Thymus (tissue), 11 donors: ENCODE results near the gene PCDHGA7. TPM values are rescaled to one million over a fixed set of nuclear protein-coding genes. Genes with fewer than 3 reads are reported as not detected.
"Not testable (repeated sequence)": the region's sequence is repeated elsewhere in the genome, so short reads cannot be mapped to it uniquely, and the experiment has no call there.

Experiments
- DNase-seq, 9 donors: peaks; one replicate each; pipeline ENCODE4 v3.0.0-alpha.2; 2013; ENCODE audit warnings: low spot score in 9 of 9, low read depth in 6 of 9, missing footprints in 1 of 9
- H3K27ac ChIP-seq, 2 donors: one replicate each; pipeline ENCODE4 v1.5.1; 2013; ENCODE audit warnings: control low read depth in 1 of 2, low read depth in 1 of 2, low read length in 1 of 2, mild to moderate bottlenecking in 1 of 2, moderate library complexity in 1 of 2
- H3K27me3 ChIP-seq, 2 donors: one replicate each; pipeline ENCODE4 v1.5.1; 2013; ENCODE audit warnings: low read length in 1 of 2; ENCODE audit not compliant: control insufficient read depth in 2 of 2, insufficient read depth in 1 of 2
- H3K36me3 ChIP-seq, 2 donors: one replicate each; pipeline ENCODE4 v1.5.1; 2013; ENCODE audit warnings: low read length in 1 of 2, mild to moderate bottlenecking in 1 of 2, moderate library complexity in 1 of 2; ENCODE audit not compliant: control insufficient read depth in 2 of 2, insufficient read depth in 2 of 2
- H3K4me1 ChIP-seq, 2 donors: one replicate each; pipeline ENCODE4 v1.5.1; 2013; ENCODE audit warnings: low read length in 2 of 2; ENCODE audit not compliant: control insufficient read depth in 2 of 2, insufficient read depth in 2 of 2
- H3K4me3 ChIP-seq, 2 donors: one replicate each; pipeline ENCODE4 v1.5.1; 2013; ENCODE audit warnings: low read length in 2 of 2, control low read depth in 1 of 2, mild to moderate bottlenecking in 1 of 2
- H3K9me3 ChIP-seq, 2 donors: one replicate each; pipeline ENCODE4 v1.5.1; 2013; ENCODE audit warnings: low read length in 1 of 2, mild to moderate bottlenecking in 1 of 2; ENCODE audit not compliant: control insufficient read depth in 2 of 2, insufficient read depth in 1 of 2
- WGBS: extraction: QIAGEN DNeasy Blood & Tissue Kit; methylation state at CpG from one replicate; pipeline ENCODE4 v1.1.7; 2013; 5-methylcytosine and 5-hydroxymethylcytosine counted together
- polyA plus RNA-seq: library from polyadenylated mRNA; stranded (reverse); fragments of 200-250 nt; gene quantifications from one replicate; pipeline ENCODE4 v1.2.3, GENCODE V29; 2013
- total RNA-seq: library from RNA; stranded (reverse); fragments of 120-200 nt; gene quantifications from one replicate; pipeline ENCODE4 v1.2.4, GENCODE V29; 2013
- donor health status: healthy.

PCDHGA7 gene
- total and polyA plus RNA-seq, 2 donors, result 0.28 to 0.46 TPM

GRCh38 chr5:141394401-141395187, 12.1 kb downstream of the PCDHGA7 start:
- not testable (repeated sequence) for H3K36me3 ChIP-seq, DNase-seq, H3K4me1 ChIP-seq, H3K27ac ChIP-seq, H3K4me3 ChIP-seq
- WGBS, result 45% methylated on average over 44 of the region's 53 CpGs
- peaks cover 13 to 34% of the 10 kb centered on the region in 2 donors for H3K9me3 ChIP-seq
- peaks cover 0 to 69% of the 10 kb centered on the region in 2 donors for H3K27me3 ChIP-seq

- not testable (repeated sequence) for H3K4me1 ChIP-seq, H3K27ac ChIP-seq, H3K36me3 ChIP-seq
- Histone ChIP-seq H3K27me3 (peaks cover 2 to 67% of the 10 kb centered on the region in 2 donors), H3K9me3 (peaks cover 11 to 36% of the 10 kb centered on the region in 2 donors), H3K4me3 (peak within 1 kb of the TSS in 1 of 2 donors; percentile 8)
- 14% methylated on average over 25 of the region's 43 CpGs for WGBS
- DNase-seq, result peak in 1 of 9 donors; percentile 32
These were observed 15.4 kb downstream of the PCDHGA7 start, which contains the start of gene PCDHGB5 for GRCh38 chr5:141397756-141398551. PCDHGB5 (plus strand) TSS chr5:141397947; CDS start chr5:141398128, 181 bp downstream.

- 28% methylated on average over 15 of the region's 15 CpGs for WGBS
- Histone ChIP-seq H3K27ac (no peak overlapping the region), H3K36me3 (no peaks in the 10 kb centered on the region), H3K4me1 (no peaks in the 10 kb centered on the region), H3K4me3 (no peak overlapping the region), H3K27me3 (peaks cover 2 to 67% of the 10 kb centered on the region in 2 donors), H3K9me3 (peaks cover 8 to 37% of the 10 kb centered on the region in 2 donors)
- DNase-seq, result no peak
These were observed 16.1 kb downstream of the PCDHGA7 start for GRCh38 chr5:141398608-141399007.

- DNase-seq, result no peak
- H3K27me3 ChIP-seq, result peaks cover 2 to 67% of the 10 kb centered on the region in 2 donors
- whole genome bisulfite sequencing, result 38% methylated on average over 61 of the region's 61 CpGs
- H3K4me3 ChIP-seq, result no peak overlapping the region
- no peaks in the 10 kb centered on the region for H3K36me3 ChIP-seq
- no peaks in the 10 kb centered on the region for H3K4me1 ChIP-seq
- H3K9me3 ChIP-seq, result peaks cover 4 to 28% of the 10 kb centered on the region in 2 donors
- H3K27ac ChIP-seq, result no peak overlapping the region
These were observed 17.2 kb downstream of the PCDHGA7 start for GRCh38 chr5:141399555-141400258.

- Histone ChIP-seq H3K36me3 (no peaks in the 10 kb centered on the region), H3K4me1 (no peaks in the 10 kb centered on the region), H3K9me3 (peaks cover 4 to 27% of the 10 kb centered on the region in 2 donors), H3K27ac (no peak within 1 kb of the TSS), H3K4me3 (no peak within 1 kb of the TSS), H3K27me3 (peaks cover 3 to 68% of the 10 kb centered on the region in 2 donors)
- 23% methylated on average over 27 of the region's 27 CpGs for WGBS
- peak in 1 of 9 donors; percentile 27 for DNase-seq
These were observed 20.2 kb downstream of the PCDHGA7 start, which contains the start of gene PCDHGA9 for GRCh38 chr5:141402553-141403243. PCDHGA9 (plus strand) TSS chr5:141402778; CDS start chr5:141402953, 175 bp downstream.

GRCh38 chr5:141403387-141403786, 20.8 kb downstream of the PCDHGA7 start:
- H3K27me3 ChIP-seq, result peaks cover 5 to 70% of the 10 kb centered on the region in 2 donors
- no peaks in the 10 kb centered on the region for H3K4me1 ChIP-seq
- H3K9me3 ChIP-seq, result peaks cover 7 to 34% of the 10 kb centered on the region in 2 donors
- no peak overlapping the region for H3K4me3 ChIP-seq
- no peak for DNase-seq
- H3K27ac ChIP-seq, result no peak overlapping the region
- H3K36me3 ChIP-seq, result no peaks in the 10 kb centered on the region
- WGBS, result 37% methylated on average over 22 of the region's 22 CpGs

GRCh38 chr5:141407790-141408505, 25.4 kb downstream of the PCDHGA7 start, which contains the start of gene PCDHGB6:
PCDHGB6 (plus strand) TSS chr5:141408021; CDS start chr5:141408203, 182 bp downstream.
- WGBS, result 17% methylated on average over 51 of the region's 51 CpGs
- H3K9me3 ChIP-seq, result peaks cover 13 to 32% of the 10 kb centered on the region in 2 donors

More at GRCh38 chr5:141407790-141408505, 25.4 kb downstream of the PCDHGA7 start, which contains the start of gene PCDHGB6:
- H3K4me3 ChIP-seq, result peak within 1 kb of the TSS in 1 of 2 donors; percentile 25
- not testable (repeated sequence) for H3K36me3 ChIP-seq, H3K4me1 ChIP-seq, H3K27ac ChIP-seq
- DNase-seq, result peak in 1 of 9 donors; percentile 46
- peaks cover 19 to 79% of the 10 kb centered on the region in 2 donors for H3K27me3 ChIP-seq
